K562 (cell line): ENCODE data around the gene KIF27. TPM values are rescaled to one million over a fixed set of nuclear protein-coding genes. Genes with fewer than 3 reads are reported as not detected.

Experiments used
- ARID3A ChIP-seq: IDR thresholded peaks from 2 replicates; pipeline ENCODE4 v1.6.1; 2012; ENCODE audit warnings: low read depth, low read length, improper control_type of control experiment, borderline replicate concordance
- C11orf30 ChIP-seq: fragments of 450-650 bp; IDR thresholded peaks from 2 replicates; pipeline ENCODE4 v1.6.1; 2016; ENCODE audit warnings: low read depth, mild to moderate bottlenecking
- CAMTA2 ChIP-seq: fragments of 250-450 bp; sonication (Bioruptor Pico); conservative IDR thresholded peaks from 2 replicates; pipeline ENCODE4 v1.5.1; 2022
- E2F1 ChIP-seq: sonication (generic); formaldehyde crosslinking; IDR thresholded peaks from 2 replicates; pipeline ENCODE4 v1.8.1; 2023; ENCODE audit warnings: mild to moderate bottlenecking, missing genetic modification reagents, moderate library complexity
- E2F6 ChIP-seq, 2 experiments: IDR thresholded peaks; 2 replicates each; pipeline ENCODE4 v1.6.1; 2011; ENCODE audit warnings: borderline replicate concordance in 1 of 2, control low read depth in 1 of 2, low read depth in 1 of 2, low read length in 1 of 2, mild to moderate bottlenecking in 1 of 2, mixed read lengths in 1 of 2, moderate library complexity in 1 of 2; ENCODE audit not compliant: insufficient read depth in 1 of 2, insufficient read length in 1 of 2, poor library complexity in 1 of 2, severe bottlenecking in 1 of 2; ENCODE audit errors: extremely low read depth in 1 of 2
- ETV6 ChIP-seq, 3 experiments: fragments of 150-350 bp in 1 of 3; sonication (generic) in 1 of 3; formaldehyde crosslinking in 1 of 3; IDR thresholded peaks; 2 replicates each; pipeline versions ENCODE4 v1.6.1 to v1.8.0; 2014 to 2022; ENCODE audit warnings: borderline replicate concordance in 2 of 3, low read depth in 2 of 3, antibody characterized with exemption in 1 of 3, low read length in 1 of 3, mild to moderate bottlenecking in 1 of 3, missing genetic modification reagents in 1 of 3
- FIP1L1 ChIP-seq: fragments of 200-400 bp; formaldehyde crosslinking; IDR thresholded peaks from 2 replicates; pipeline ENCODE4 v1.6.1; 2018; ENCODE audit warnings: mild to moderate bottlenecking, low read depth, low read length; ENCODE audit not compliant: poor library complexity, severe bottlenecking
- FOXA3 ChIP-seq, 2 experiments: fragments of 450-650 bp in 1 of 2; sonication (generic) in 1 of 2; formaldehyde crosslinking; IDR thresholded peaks in 1 of 2; conservative IDR thresholded peaks in 1 of 2; 2 replicates each; pipeline versions ENCODE4 v1.4.0 to v1.8.0; 2020 to 2022; ENCODE audit warnings: mild to moderate bottlenecking in 2 of 2, missing genetic modification reagents in 1 of 2
- FOXP4 ChIP-seq: sonication (generic); formaldehyde crosslinking; IDR thresholded peaks from 2 replicates; pipeline ENCODE4 v1.8.0; 2022; ENCODE audit warnings: mild to moderate bottlenecking, missing genetic modification reagents, borderline replicate concordance
- FUS ChIP-seq: fragments of 200-400 bp; formaldehyde crosslinking; optimal IDR thresholded peaks from 2 replicates; pipeline ENCODE3; 2017; ENCODE audit warnings: low read depth, low read length
- NCOA1 ChIP-seq: fragments of 450-650 bp; IDR thresholded peaks from 2 replicates; pipeline ENCODE4 v1.6.1; 2016; ENCODE audit warnings: low read depth
- PHF20 ChIP-seq: fragments of 450-650 bp; IDR thresholded peaks from 2 replicates; pipeline ENCODE4 v1.6.1; 2018; ENCODE audit not compliant: partially characterized antibody
- PML ChIP-seq: IDR thresholded peaks from 2 replicates; pipeline ENCODE4 v1.6.1; 2012; ENCODE audit warnings: low read length, inconsistent platforms
- POLR2A ChIP-seq: fragments of 450-650 bp; conservative IDR thresholded peaks from 2 replicates; pipeline ENCODE4 v1.6.1; 2016
- POLR2AphosphoS5 ChIP-seq: IDR thresholded peaks from 2 replicates; pipeline ENCODE4 v1.6.1; 2011; ENCODE audit warnings: mild to moderate bottlenecking, low read depth, low read length, moderate library complexity; ENCODE audit not compliant: control insufficient read depth, insufficient read depth
- SMARCA4 ChIP-seq: fragments of 450-650 bp; IDR thresholded peaks from 2 replicates; pipeline ENCODE4 v1.6.1; 2016
- TRIM24 ChIP-seq, 2 experiments: fragments of 450-650 bp; IDR thresholded peaks; 2 replicates each; pipeline ENCODE4 v1.6.1; 2016
- TRIM28 ChIP-seq: fragments of 450-650 bp; IDR thresholded peaks from 2 replicates; pipeline ENCODE4 v1.6.1; 2017
- ZNF408 ChIP-seq: fragments of 250-450 bp; sonication (Bioruptor Pico); IDR thresholded peaks from 2 replicates; pipeline ENCODE4 v1.4.0; 2020; ENCODE audit warnings: low read depth, mild to moderate bottlenecking, moderate library complexity
- ZNF589 ChIP-seq: fragments of 200-800 bp; sonication (Bioruptor generic); IDR thresholded peaks from 2 replicates; pipeline ENCODE4 v1.6.1; 2016; ENCODE audit warnings: low read depth, missing genetic modification characterization, missing compliant biosample characterization
- ZNF766 ChIP-seq: fragments of 200-800 bp; sonication (Bioruptor generic); conservative IDR thresholded peaks from 2 replicates; pipeline ENCODE4 v1.6.1; 2016; ENCODE audit warnings: missing genetic modification characterization, missing compliant biosample characterization
- polyA plus RNA-seq, 8 experiments: library from polyadenylated mRNA; depleted of rRNA in 4 of 8; stranded (reverse) in 5 of 8; unstranded in 3 of 8; fragments of >200 nt; fragmentation: Nextera tagmentation in 2 of 8; fragmentation: Illumina TruSeq in 1 of 8; extraction: Ambion mirVana in 2 of 8; extraction: Trizol in 1 of 8; gene quantifications; 2 replicates each; pipeline versions ENCODE4 v1.2.1 to v1.2.3, GENCODE V29; 2011 to 2014; ENCODE audit warnings: inconsistent platforms in 1 of 8, missing spikeins in 1 of 8
- total RNA-seq, 7 experiments: library from RNA; depleted of rRNA in 6 of 7; stranded (reverse); fragments of >200 nt in 6 of 7; fragmentation: Illumina TruSeq in 2 of 7; extraction: Trizol in 2 of 7; gene quantifications; 2 replicates each; pipeline versions ENCODE4 v1.2.1 to v1.2.3, GENCODE V29; 2011 to 2021; ENCODE audit warnings: low replicate concordance in 1 of 7

Gene KIF27
- total and polyA plus RNA-seq, 9 of the 15 experiments (the other 6 are each of a cell fraction or from before 2014, with no cell fraction given) = 0.32 to 2.4 (median 0.98) TPM

- no peak for TF ChIP-seq ARID3A
- TF ChIP-seq CAMTA2 (CRISPR knock-in tag) = no peak
- TF ChIP-seq ZNF408 (CRISPR knock-in tag) = no peak
- peak; percentile 86; the same call in 1 of the 2 replicates for TF ChIP-seq FOXP4 (CRISPR knock-in tag)
- TF ChIP-seq TRIM28 = no peak
- 0 out of 2 replicates have a peak, but pooled peaks have one; percentile 6 for TF ChIP-seq SMARCA4
- TF ChIP-seq C11orf30 = 0 out of 2 replicates have a peak, but pooled peaks have one; percentile 5
- peak; percentile 65 for TF ChIP-seq POLR2A
- peak in 1 of 2 experiments; percentile 86; a peak in 1 of 4 replicates for TF ChIP-seq FOXA3 (CRISPR knock-in tag; conservative IDR thresholded peaks at IDR 0.05 in 1 of 2, IDR thresholded peaks at IDR 0.05 in 1 of 2)
- peak; percentile 97 to 98 for TF ChIP-seq E2F6 (IDR thresholded peaks at IDR 0.05; ENCODE audit: borderline replicate concordance in 1 of 2, extremely low read depth in 1 of 2, insufficient read depth in 1 of 2, insufficient read length in 1 of 2, low read depth in 1 of 2, low read length in 1 of 2, poor library complexity in 1 of 2, severe bottlenecking in 1 of 2)
- peak in 1 of 2 experiments; percentile 33; a peak in 1 of 4 replicates for TF ChIP-seq TRIM24 (IDR thresholded peaks at IDR 0.05)
- TF ChIP-seq NCOA1 = peak; percentile 60; the same call in 1 of the 2 replicates
- no peak; the same call in 1 of the 2 replicates for TF ChIP-seq E2F1 (CRISPR knock-in tag)
- TF ChIP-seq POLR2AphosphoS5 = peak; percentile 75
- TF ChIP-seq ZNF589 (CRISPR knock-in tag) = 0 out of 2 replicates have a peak, but pooled peaks have one; percentile 34
- TF ChIP-seq FIP1L1 = peak; percentile 28
- 0 out of 2 replicates have a peak, but pooled peaks have one; percentile 22 for TF ChIP-seq ZNF766 (CRISPR knock-in tag)
- TF ChIP-seq FUS = no peak
- TF ChIP-seq PHF20 = peak; percentile 71
- TF ChIP-seq ETV6 (IDR thresholded peaks at IDR 0.05; ENCODE audit: borderline replicate concordance in 1 of 2, low read depth in 2 of 2, low read length in 1 of 2) = no peak
- peak; percentile 74; the same call in 1 of the 2 replicates for TF ChIP-seq ETV6 (CRISPR knock-in tag; IDR thresholded peaks at IDR 0.05; ENCODE audit: borderline replicate concordance)
- TF ChIP-seq PML = peak; percentile 39; the same call in 1 of the 2 replicates
Observed at GRCh38 chr9:83920927-83921707, at the start of gene KIF27 (continued).
